HG03039 (cell line): ENCODE data around the gene NAT14.
"Not testable (repeated sequence)": the region's sequence is repeated elsewhere in the genome, so short reads cannot be mapped to it uniquely, and the experiment has no call there.

ENCODE experiments used
- ATAC-seq: cut with Tn5 transposase; IDR thresholded peaks from one replicate; pipeline ENCODE4 v1.9.1; 2021; ENCODE audit warnings: mild to moderate bottlenecking, moderate library complexity; ENCODE audit not compliant: unreplicated experiment

NAT14 gene

DNA sequence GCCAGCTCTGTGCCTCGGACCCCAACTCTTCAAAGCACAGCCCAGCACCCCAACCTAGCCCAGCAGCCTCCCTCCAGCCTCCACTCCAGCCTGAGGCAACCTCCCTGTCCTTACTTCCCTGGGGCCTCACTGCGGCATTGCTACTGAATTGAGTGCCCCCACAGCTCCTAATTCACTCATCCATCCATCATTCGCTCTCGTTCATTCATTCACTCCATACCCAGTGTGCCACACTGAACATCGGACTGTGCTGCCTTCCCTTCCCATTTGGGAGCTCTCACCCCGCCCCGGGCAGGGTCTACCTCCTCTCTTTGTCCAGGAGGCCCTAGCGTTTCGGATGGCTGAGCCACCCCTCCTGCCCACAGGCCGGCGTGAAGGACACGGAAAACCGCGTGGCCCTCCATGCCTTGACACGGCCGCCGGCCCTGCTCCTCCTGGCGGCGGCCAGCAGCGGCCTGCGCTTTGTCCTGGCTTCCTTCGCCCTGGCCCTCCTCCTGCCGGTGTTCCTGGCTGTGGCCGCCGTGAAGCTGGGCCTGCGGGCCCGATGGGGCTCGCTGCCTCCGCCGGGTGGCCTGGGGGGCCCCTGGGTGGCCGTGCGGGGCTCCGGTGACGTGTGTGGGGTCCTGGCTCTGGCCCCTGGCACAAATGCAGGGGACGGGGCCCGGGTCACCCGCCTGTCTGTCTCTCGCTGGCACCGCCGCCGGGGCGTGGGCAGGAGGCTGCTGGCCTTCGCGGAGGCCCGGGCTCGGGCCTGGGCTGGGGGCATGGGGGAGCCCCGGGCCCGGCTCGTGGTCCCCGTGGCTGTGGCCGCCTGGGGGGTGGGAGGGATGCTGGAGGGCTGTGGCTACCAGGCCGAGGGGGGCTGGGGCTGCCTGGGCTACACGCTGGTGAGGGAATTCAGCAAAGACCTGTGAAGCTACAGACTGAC lies 1.3 kb downstream of the NAT14 start:
- ATAC-seq: no peak

DNA sequence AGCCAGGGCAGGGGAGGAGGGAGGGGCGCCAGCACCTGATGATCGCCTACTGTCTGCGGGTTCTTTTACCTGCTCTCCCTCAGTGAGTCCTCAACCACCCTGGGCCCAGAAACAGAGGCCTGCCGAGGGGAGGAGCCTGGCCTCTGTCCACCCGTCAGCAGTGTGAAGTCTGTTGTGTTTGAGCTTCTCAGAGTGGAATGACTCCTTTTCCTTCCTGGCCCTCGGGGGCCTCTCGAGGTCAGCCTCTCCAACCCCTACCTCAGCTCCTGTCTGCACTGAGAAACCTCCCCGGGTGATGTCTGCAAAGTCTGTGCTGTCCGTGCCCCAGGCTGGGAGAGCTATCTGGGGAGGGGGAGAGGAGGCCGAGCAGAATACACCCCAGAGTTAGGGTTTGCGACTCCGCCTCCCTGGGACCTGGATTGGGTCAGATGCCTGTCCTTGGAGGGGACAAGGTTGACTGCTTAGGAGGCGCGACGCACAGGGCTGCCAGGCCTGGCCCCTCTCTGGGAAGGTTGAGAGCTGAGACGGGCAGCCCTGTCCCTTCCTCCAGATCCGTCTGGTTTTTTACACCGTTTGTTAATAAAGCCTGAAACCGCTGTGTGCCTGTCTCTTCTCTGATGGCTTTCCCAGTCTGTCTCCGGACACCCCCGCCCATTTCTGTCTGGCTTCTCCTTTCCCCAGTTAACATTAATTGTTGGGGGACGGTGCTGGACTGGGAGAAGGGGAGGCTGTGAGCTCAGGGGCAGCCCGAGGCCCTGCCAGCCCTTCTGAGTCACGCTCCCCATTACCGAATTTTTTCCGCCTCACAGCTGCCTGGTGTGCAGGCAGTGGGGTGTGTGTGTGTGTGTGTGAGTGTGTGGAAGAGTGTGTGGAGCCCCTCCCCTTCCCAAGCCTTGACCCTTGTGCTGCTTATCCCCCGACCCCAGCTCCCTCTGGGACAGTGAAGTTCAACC lies 2.3 kb downstream of the NAT14 start:
- no peak for ATAC-seq

DNA sequence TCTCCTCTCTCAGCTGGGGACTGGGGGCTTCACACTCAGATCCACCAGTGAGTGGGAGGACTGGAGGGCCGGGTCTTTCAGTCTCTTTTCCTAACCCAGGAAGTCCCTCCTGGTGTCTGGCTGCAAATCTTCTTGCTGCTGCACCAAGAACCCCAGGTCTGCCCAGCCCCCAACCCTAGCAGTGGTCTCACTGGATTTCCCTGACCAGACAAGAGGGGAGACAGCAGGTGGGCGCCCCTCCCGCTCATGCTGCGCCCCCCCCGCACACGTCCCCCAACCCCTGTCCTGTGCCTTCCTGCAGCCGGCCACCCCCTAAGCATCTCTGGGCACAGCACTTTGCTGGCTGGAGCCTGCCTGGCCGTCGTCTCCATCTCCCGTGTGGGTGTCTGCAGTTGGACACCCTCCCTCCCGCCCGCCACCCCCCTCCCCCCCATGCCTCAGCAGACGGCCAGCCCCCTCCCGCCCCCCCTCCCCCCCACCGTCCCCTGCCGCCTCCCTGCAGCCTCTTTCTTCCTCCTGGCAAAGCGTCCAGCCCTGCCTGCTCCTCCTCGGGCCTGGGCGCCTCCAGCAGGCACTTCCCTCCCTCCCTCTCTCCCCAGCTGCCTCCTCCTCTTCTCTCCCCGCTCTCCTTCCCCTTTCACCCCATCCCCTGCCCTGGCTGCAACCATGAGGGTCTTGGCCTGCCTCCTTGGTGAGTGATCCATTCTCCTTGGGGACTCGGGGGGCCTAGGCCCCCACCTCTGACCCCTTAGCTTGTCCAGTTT lies 3.1 kb downstream of the NAT14 start, which contains the start of gene SSC5D:
Gene SSC5D (plus strand): TSS at position 513 of the 764 bp plus-strand sequence. CDS start 154 bp downstream, at position 667.
- no peak for ATAC-seq

DNA sequence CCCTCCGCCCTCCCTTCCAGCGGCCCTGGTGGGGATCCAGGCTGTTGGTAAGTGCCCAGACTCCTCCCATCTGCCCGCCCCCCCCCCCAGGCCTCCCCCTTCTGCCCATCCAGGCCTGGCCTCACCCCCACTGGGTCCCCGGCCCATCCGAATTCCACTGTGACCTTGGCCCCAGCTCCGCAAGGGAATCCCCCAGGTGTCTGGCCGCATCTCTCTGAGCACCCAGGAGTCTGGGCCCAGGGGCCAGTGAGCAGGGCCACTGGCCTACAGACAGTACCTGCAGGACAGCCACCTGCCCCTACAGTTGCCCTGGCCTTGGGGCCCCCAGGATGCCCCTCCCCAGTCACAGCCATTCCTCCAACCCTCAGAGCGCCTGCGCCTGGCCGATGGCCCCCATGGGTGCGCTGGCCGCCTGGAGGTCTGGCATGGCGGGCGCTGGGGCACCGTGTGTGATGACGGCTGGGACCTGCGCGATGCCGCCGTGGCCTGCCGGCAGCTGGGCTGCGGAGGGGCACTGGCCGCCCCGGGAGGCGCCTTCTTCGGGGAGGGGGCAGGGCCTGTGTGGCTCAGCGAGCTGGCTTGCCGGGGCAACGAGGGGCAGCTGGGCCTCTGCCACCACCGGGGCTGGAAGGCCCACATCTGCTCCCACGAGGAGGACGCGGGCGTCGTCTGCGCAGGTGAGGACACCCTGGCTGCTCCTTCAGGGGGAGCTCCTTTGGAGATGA lies 4.2 kb downstream of the NAT14 start:
- ATAC-seq: no peak

DNA sequence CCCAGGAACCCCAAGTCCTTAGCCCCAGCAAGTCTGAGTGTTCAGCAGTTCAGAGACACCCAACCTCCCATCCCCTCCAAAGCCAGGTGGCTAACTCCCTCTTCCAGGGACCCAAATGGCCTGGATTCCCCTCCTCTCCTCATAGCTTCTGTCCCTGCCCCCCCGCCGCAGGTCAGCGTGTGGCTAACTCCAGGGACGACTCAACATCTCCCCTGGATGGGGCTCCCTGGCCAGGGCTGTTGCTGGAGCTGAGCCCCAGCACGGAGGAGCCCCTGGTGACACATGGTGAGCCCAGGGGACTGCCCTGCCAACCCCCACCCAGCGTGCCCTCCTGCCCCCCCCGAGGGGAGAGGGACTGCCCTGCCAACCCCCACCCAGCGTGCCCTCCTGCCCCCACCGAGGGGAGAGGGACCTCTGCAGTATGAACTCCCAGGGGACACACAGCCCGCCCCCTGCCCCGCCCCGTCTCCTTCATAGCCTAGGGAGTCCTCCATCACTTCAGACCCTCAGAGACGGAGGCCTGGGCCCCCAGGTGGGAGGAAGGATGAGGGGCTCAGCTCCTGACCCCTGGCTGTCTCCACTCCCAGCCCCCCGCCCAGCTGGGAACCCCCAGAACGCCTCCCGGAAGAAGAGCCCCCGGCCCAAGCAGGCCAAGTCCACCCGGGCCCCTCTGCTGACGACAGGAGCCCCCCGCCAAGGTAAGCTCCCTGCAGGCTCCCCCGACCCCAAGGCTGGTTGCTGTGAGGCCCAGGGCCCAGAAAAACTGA lies 4.9 kb downstream of the NAT14 start:
- ATAC-seq: no peak

DNA sequence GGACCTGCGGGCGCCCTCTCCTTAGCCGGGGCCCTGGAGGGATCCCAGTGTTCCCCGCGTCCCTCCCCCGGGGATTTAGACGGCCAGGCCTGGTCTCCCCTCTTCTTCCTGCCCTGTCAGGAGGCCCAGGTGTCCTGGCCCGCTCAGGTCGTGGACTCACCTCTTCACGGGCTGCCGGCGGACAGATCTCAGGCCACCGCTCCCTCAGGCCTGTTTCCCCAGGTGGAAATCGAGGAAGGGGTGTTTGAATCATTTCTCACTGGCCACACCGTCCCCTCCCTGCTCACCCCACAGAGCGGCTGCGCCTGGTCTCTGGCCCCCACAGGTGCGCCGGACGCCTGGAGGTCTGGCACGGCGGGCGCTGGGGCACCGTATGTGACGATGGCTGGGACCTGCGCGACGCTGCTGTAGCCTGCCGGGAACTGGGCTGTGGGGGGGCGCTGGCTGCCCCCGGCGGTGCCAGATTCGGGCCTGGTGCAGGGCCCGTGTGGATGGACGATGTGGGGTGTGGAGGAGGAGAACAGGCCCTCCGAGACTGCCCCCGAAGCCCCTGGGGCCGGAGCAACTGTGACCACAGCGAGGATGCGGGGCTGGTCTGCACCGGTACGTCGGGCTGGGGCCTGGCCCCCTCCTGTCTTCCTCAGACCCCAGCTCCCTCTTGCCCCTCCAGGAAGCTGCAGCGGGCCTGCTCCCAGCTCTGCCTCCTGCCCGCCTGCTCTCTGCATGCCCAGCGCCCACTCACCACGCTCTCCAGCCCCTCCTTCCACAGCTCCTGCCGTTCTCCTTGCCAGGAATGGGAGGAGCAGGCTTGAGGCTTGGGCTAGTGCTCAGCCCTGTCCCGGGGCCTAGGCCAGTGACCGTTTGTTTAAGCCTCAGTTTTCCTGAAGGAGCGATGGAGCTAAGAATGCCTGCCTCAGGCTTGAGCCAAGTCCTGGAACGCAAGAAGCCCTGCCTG lies 5.8 kb downstream of the NAT14 start:
- ATAC-seq: no peak

DNA sequence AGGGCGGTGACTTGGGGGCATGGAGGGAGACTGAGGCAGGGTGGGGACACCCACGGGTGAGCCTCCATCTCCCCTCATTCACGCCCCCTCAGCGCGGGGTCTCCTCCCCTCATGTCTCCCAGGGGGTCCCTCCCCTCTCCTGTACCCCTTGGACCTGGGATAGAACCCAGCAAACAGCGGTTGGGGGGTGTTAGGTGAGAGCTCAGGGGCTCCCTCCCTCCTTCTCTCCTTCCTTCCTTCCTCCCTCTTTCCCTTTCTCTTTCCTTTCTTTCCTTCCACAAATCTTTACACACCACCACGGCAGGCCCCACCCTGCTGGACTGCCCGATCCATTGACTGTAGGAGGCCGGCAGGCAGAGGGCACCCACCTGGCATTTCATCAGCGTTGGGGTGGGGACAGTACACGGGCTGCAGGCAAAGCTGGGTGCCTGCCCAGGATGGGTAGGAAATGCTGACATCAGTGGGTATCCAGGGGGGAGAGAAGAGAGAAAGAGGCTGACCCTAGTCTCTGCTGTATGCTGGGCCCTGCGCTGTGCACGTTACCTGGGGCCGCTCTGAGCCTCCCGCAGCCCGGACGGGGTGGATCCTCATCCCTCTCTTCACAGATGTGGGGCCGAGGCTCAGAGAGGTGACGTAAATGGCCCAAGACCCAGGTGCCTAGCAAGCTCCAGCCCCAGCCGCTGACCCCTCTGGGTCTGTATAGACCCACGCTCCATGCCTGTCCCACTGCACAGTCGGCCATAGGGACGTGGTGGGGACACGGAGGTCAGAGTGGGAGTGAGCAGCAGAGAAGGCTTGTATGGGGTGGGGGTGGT lies 6.8 kb downstream of the NAT14 start:
- ATAC-seq: no peak

DNA sequence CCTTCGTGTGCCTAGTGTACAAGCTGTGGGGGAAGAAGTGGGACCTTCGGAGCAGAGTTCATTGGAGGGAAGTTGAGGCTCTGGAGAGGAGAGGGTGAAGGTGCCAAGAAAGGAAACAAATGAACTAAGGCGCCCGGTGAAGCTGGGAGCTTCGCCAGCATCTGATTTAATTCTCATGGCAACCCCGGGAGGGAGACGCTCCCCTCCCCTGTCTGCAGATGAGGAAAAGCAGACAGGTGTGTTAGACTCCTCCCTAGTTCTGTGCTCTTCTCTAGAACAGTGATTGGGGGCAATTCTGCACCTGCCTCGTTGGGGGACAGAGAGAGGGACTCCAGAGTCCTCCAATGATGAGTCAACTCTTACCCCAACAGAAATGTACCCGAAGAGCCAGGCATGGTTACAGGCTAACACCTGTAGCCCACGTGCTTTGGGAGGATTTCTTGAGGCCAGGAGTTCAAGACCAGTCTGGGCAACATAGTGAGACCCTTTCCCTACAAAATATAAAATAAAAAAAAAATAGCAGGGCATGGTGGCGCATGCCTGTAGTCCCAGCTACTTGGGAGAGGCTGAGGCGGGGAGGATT lies 7.5 kb downstream of the NAT14 start:
- no peak for ATAC-seq

DNA sequence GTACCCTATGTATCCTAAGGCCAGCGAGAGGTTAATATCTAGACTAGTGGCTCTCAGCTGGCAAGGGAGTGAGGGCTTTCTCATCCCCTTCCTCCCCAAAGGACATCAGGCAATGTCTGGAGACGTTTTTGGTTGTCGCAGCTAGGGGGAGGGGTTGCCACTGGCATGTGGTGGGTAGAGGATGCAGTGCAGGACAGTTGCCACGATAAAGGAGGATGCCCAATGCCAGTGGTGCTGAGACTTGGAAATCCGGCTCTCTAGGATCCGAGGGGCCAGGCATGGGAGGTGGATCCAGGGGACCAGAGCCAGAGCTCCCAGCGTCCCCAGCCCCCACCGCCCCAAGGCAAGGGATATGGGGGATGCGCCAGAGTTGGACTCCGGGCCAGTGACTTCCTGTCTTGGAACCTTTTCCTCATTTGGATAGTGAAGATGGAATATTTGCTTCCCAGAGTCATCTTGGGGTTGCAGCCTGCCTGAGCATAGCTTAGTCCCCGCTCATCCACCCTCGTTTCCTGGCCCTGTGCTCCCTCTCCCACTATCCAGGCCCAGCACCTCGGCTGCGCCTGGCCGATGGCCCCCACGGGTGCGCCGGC lies 8.2 kb downstream of the NAT14 start:
- ATAC-seq: no peak

DNA sequence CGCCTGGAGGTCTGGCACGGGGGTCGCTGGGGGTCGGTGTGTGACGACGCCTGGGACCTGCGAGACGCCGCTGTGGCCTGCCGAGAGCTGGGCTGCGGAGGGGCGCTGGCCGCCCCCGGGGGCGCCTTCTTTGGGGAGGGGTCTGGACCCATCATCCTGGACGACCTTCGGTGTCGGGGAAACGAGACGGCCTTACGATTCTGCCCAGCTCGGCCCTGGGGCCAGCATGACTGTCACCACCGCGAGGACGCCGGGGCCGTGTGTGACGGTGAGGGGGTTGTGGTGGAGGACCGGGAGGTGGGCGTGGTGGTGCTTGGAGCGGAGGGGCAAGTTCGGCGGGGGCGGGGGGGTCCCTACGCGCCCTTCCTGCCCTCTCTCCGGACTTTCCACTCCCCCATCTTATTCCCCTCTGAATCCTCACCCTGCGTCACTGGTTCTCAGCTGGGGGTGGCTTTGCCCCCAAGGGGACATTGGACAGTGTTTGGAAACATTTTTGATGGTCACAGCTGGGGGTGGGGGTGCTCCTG lies 8.7 kb downstream of the NAT14 start:
- no peak for ATAC-seq

DNA sequence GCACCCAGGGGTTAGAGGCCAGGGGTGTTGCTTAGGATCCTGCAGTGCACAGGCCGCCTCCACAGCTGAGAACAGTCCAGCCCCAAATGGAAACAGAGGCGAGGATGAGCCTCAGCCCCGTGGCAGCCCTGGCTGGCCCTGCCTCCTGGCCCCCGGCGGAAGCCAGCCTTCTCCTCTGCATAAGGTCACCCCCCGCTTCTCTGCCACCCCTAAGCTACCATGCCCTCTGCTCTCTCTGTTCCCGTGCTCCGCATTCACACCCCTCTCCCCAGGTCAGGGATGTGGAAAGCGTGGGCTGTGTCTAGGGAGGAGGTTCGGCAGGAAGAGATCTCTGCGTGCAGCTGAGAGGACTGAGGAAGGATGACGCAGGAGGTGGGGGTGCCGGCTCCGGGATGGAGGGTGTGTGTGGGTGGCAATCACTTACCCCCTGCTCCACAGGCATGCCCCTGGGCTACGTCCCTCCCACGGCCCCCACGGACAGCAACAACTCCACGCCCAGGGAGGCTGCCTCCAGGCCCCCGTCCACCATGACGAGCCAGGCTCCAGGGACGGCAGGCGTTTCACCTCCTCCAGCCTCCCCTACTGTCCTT lies 9.3 kb downstream of the NAT14 start:
- no peak for ATAC-seq

DNA sequence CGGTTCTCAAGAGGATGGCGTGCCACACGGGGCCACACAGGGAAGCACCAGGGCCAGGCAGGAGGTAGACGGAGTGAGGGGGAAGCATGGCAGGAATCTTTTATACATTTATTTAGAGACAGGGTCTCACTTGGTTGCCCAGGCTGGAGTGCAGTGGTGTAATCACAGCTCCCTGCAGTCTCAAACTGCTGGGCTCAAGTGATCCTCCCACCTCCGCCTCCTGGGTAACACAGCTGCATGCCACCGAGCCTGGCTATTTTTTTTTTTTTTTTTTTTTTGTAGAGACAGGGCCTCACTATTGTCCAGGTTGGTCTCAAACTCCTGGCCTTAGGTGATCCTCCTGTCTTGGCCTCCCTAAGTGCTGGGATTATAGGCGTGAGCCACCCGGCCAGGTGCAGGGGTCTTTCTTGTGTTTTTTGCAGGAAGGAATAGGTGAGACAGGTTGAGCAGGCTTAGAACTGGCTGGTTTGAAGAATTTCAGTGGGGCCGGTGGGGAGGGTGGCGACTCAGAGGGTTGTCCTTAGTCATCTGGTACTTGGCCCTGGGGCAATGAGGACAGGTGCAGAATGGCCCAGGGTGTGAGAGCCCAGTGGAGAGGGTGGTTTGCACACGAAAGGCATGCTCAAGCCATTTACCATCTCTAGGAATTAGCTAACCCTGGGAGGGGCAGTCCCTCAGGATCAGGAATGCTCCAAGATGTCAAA lies 10.8 kb downstream of the NAT14 start:
- no peak for ATAC-seq

DNA sequence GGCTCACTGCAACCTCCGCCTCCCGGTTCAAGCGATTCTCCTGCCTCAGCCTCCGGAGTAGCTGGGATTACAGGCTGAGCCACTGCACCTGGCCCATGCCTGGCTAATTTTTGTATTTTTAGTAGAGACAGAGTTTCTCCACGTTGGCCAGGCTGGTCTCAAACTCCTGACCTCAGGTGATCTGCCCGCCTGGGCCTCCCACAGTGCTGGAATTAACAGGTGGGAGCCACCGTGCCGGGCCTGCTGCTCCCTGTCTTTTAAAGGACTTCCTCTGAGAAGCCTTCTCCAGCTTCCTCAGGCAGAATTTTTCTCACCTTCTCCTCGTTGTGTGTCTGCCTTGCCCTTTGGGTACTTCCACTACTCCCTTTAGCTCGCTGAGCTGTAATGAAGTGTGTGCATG lies 11.8 kb downstream of the NAT14 start:
- not testable (repeated sequence) for ATAC-seq

DNA sequence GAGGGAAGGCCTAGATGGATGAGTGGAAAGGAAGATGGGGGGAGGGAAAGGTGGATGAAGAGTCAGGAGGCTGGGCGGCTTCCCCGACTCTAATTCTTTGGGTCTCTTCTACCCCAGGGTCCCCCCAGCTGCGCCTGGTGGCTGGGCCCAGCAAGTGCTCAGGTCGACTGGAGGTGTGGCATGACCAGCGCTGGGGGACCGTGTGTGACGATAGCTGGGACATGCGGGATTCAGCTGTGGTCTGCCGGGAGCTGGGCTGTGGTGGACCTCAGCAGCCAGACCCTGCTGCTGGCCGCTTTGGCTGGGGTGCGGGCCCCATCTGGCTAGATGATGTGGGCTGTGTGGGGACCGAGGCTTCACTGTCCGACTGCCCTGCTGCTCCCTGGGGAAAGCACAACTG lies 12.8 kb downstream of the NAT14 start:
- ATAC-seq: no peak

DNA sequence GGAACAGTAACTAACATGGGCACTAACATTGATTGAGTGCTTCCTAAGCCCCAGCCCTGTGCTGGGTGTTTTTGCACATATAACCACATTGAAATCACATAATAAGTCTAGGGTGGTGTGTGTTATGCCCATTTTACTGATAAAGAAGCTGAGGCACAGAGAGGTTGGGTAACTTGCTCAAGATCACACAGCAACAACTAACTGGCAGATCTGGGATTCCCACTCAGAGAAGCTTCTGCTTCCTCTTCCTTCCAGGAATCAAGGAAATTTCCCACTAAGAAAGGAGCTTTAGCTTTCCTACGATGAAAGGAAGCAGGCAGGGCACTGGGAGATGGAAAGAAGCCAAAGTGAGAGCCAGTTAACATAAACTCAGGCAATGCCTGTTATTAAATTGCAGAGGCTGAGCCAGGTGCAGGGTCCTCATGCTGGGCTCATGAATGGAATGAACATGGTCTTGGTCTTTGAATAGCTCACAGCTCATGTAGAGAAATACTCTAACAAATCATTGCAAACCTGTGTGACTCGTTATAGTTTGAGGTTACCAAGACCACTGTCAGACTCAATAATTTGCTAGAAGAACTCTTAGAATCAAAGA lies 13.4 kb downstream of the NAT14 start:
- ATAC-seq: no peak
